Choroid plexus epithelial cell (primary cell): ENCODE results near the gene TRMU.

Experiments used
- DNase-seq: peaks from one replicate; pipeline ENCODE4 v3.0.0-alpha.2; 2010; ENCODE audit warnings: low read depth
- H3K4me3 ChIP-seq: 2 replicates; pipeline ENCODE4 v1.5.1; 2011; ENCODE audit warnings: low read depth, mild to moderate bottlenecking, control low read depth, low read length, moderate library complexity
- TF ChIP-seq, protein P1 (sequence below): conservative IDR thresholded peaks from 2 replicates; pipeline ENCODE4 v1.5.1; 2011; ENCODE audit warnings: low read depth, mild to moderate bottlenecking, control low read depth, inconsistent platforms, low read length, moderate library complexity

TRMU gene

DNA sequence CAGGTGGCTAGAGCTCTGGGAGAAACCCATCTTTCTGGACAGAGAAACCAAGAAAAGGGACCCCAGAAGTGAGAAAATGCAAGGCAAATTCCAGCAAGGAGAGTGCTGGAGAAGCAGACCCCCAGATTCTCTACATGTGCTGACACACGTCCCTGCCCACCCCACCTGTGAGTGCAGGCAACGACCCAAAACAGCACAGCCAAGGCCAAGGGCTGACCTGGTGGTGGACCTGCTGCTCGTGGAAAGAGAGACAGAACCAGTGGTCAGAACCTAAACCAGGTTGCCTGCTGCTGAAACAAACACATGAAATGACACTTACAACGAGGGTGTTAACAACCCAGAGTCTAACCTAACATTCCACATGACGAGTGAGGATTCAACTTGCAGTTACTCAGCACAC, 24.6 kb downstream of the TRMU start:
- no peak overlapping the region for H3K4me3 ChIP-seq
- DNase-seq: no peak
- TF ChIP-seq, protein P1, sequence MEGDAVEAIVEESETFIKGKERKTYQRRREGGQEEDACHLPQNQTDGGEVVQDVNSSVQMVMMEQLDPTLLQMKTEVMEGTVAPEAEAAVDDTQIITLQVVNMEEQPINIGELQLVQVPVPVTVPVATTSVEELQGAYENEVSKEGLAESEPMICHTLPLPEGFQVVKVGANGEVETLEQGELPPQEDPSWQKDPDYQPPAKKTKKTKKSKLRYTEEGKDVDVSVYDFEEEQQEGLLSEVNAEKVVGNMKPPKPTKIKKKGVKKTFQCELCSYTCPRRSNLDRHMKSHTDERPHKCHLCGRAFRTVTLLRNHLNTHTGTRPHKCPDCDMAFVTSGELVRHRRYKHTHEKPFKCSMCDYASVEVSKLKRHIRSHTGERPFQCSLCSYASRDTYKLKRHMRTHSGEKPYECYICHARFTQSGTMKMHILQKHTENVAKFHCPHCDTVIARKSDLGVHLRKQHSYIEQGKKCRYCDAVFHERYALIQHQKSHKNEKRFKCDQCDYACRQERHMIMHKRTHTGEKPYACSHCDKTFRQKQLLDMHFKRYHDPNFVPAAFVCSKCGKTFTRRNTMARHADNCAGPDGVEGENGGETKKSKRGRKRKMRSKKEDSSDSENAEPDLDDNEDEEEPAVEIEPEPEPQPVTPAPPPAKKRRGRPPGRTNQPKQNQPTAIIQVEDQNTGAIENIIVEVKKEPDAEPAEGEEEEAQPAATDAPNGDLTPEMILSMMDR: no peak

- no peak overlapping the region for H3K4me3 ChIP-seq
- DNase-seq: no peak
- TF ChIP-seq, protein P1: no peak
Observed at GRCh38 chr22:46360891-46361290, 25.4 kb downstream of the TRMU start.

DNA sequence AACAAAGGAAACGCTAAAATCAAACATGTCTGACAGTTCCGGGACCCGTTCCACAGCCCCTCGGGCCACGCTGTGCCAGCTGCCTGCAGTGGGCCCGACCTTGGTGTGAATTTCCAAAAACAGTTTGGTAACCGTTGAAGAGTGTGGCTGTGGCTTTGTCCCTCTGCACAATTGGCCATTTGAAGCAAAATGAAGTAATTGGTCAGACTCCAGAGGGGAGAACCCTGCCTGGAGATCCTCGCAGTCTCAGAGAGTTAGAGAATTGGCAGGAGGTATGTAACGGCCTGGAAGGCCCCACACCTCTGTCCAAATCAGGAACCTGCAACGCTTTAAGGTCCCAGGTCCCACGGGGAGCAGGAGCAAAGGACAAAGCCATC, 26.3 kb downstream of the TRMU start:
- TF ChIP-seq, protein P1: no peak
- no peak for DNase-seq

GRCh38 chr22:46362203-46362933, 26.9 kb downstream of the TRMU start:
- peak; percentile 8 for DNase-seq
- no peak overlapping the region for H3K4me3 ChIP-seq
- TF ChIP-seq, protein P1: no peak

More for the DNA sequence above, 26.3 kb downstream of the TRMU start:
- H3K4me3 ChIP-seq: no peak overlapping the region

DNA sequence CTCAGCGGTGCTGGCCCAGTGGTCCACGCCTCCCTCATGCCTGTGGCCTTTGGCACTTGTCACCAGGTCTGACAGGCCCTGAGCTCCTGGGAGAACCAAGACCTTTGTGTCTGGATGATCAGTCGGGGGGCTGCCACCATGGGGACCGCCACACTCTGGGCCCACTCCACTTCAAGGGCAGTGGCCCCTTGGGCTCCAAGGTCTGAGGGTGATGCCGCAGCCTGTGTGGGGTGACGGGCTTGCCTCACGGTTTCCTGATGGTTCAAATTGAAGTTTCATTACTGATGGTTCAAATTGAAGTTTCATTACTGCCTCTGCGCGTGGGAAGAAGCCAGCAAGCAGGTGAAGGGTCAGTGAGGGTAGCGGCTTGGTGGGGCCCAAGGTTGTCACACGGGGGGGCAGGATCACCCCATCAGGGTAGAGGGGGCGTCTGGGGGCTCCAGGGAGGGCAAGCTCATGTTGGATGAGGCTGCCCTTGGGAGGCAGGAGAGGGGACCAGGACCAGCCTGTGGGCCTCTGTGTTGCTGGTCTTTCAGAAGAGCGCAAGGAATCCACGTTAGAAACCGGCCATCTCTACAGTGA, 27.5 kb downstream of the TRMU start:
- TF ChIP-seq, protein P1: no peak
- H3K4me3 ChIP-seq: no peak overlapping the region
- no peak for DNase-seq

GRCh38 chr22:46363611-46364321, 28.3 kb downstream of the TRMU start:
- H3K4me3 ChIP-seq: no peak overlapping the region
- TF ChIP-seq, protein P1: no peak
- no peak for DNase-seq
